Urinary bladder (tissue), 4 donors: Measurements from ENCODE around the gene WASL. TPM values are rescaled to one million over a fixed set of nuclear protein-coding genes. Genes with fewer than 3 reads are reported as not detected.
A peak's percentile ranks its signal among the peaks of the same experiment; 100 is the strongest.
"Not testable (repeated sequence)": the region's sequence is repeated elsewhere in the genome, so short reads cannot be mapped to it uniquely, and the experiment has no call there.

Experiments
- DNase-seq: peaks from one replicate; pipeline ENCODE4 v3.0.0-alpha.2; 2015; ENCODE audit errors: extremely low spot score
- H3K27ac ChIP-seq: one replicate; pipeline ENCODE4 v1.5.1; 2013; ENCODE audit warnings: low read depth, mild to moderate bottlenecking, moderate library complexity
- H3K36me3 ChIP-seq: one replicate; pipeline ENCODE4 v1.6.1; 2013; ENCODE audit warnings: mild to moderate bottlenecking, moderate library complexity; ENCODE audit not compliant: insufficient read depth
- H3K4me1 ChIP-seq: one replicate; pipeline ENCODE4 v1.6.1; 2013; ENCODE audit warnings: mild to moderate bottlenecking, moderate library complexity; ENCODE audit not compliant: insufficient read depth
- H3K4me3 ChIP-seq: one replicate; pipeline ENCODE4 v1.5.1; 2013; ENCODE audit warnings: low read depth, low read length
- WGBS: extraction: QIAGEN DNeasy Blood & Tissue Kit; methylation state at CpG from one replicate; pipeline ENCODE4 v1.1.7; 2013; 5-methylcytosine and 5-hydroxymethylcytosine counted together
- polyA plus RNA-seq: library from polyadenylated mRNA; stranded (reverse); fragments of 200-250 nt; gene quantifications from one replicate; pipeline ENCODE4 v1.2.3, GENCODE V29; 2013
- small RNA-seq: library from RNA; depleted of rRNA; stranded (forward); fragments of <200 nt; gene quantifications from one replicate; pipeline ENCODE3, GENCODE V24; 2014
- total RNA-seq: library from RNA; depleted of rRNA; stranded (reverse); fragments of >200 nt; gene quantifications from one replicate; pipeline ENCODE4 v1.2.3, GENCODE V29; 2014
- donor health status: healthy with polysubstance abuse.
- donor health status: healthy.

Gene WASL
- total and polyA plus RNA-seq, 2 donors, result 31.3 to 56.3 TPM

DNA sequence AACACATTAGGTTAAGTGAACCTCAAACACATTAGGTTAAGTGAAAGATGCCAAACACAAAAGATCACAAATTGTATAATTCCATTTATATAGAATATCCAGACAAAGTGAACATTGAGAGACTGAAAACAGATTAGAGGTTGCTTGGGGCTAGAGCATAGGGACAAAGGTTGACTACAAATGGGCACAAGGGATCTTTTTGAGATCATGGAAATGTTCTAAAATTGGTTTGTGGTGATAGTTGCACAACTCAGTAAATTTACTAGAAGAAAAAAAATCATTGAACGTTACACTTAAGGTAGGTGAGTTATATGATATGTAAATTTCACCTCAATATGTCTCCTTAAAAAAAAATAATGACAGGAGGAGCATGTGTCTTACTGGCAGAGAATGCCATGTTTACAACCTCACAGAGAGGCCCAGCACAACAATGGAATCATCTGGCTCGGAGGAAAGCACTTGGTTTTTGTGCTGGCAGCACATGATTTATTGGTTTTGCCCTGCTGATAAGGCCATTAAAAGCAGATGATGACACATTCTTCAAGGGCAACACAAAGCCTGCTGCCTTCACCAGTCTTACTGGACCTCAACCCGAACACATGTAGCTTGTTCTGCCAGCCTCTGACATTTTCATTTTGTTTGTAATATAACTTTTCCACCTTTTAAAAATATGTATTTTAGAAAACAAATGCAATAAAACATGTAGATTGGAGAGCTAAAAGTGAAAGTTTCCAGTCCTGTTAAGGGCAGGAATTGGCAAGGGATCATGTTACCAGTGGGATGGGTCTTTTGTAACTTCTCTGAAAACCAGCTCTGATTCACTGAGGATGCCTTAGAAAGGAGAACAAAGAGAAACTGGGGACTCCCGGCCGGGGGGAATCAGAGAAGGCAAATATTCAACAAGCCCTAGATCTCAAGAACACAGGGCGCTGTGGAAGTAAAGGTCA lies 105.0 kb downstream of the WASL start:
- H3K27ac ChIP-seq, result no peak overlapping the region
- 15% methylated on average over 6 of the region's 6 CpGs for WGBS

DNA sequence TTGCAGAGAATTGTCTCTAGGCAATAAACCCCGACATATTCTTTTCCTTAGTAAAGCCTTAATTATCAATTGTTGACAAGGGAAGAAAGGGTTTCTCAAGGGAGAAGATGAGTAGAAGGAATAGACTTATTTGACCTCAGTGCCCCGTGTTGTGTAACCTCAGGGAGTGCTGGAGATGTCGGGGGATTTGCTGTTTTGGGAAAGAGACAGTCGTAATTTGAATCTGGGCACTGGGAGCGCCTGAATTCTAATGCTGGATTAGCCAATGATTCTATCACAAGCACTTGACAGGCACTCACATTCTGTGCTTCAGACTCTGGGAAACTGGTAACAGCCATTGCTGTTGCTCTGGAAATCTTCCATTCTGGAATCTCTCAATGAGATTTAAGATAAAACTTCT lies 106.9 kb downstream of the WASL start:
- Histone ChIP-seq H3K36me3 (no peaks in the 10 kb centered on the region), H3K27ac (no peak overlapping the region), H3K4me1 (no peaks in the 10 kb centered on the region), H3K4me3 (no peak overlapping the region)
- 86% methylated on average over 5 of the region's 5 CpGs for WGBS
- DNase-seq, result no peak

More for the DNA sequence above, 105.0 kb downstream of the WASL start:
- peak overlapping the region; percentile 6 for H3K4me3 ChIP-seq
- no peaks in the 10 kb centered on the region for H3K36me3 ChIP-seq
- peak; percentile 25 for DNase-seq
- H3K4me1 ChIP-seq, result no peaks in the 10 kb centered on the region

DNA sequence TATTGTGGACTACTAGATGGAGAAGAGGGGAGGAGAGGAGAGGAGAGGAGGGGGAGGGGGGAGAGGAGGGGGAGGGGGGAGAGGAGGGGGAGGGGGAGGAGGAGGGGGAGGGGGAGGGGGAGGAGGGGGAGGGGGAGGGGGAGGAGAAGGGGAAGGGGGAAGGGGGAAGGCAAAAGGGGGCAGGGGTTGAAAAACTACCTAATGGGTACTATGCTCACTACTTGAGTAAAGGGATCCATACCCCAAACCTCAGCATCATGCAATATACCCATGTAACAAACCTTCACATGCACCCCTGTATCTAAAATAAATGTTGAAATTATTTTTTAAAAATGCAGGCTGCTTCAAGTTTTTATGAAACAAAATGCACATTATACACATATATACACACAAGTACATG lies 108.2 kb downstream of the WASL start:
- H3K27ac ChIP-seq, result no peak overlapping the region
- no peak overlapping the region for H3K4me3 ChIP-seq
- no peaks in the 10 kb centered on the region for H3K4me1 ChIP-seq
- no peaks in the 10 kb centered on the region for H3K36me3 ChIP-seq
- DNase-seq, result no peak

DNA sequence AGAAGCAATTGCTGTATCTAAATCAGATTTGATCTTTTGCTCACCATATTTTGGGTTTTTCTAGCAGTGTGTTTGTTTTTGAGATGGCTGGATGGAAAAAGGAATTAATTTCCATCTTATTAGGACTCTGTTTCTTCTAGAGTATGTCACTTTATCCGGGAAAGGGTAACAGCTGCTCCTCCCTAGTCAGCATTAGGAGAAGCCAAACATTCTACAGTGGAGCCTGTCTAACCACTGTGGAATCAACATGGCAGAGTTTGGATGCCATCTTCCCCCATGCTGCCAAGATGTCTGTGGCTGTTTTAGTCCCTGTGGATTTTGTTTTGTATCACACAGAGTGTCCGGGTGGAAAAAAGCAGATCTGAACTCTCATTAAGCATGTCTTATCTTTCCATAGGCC lies 109.2 kb downstream of the WASL start:
- H3K4me1 ChIP-seq, result no peaks in the 10 kb centered on the region
- DNase-seq, result no peak
- no peaks in the 10 kb centered on the region for H3K36me3 ChIP-seq
- no peak overlapping the region for H3K27ac ChIP-seq
- no peak overlapping the region for H3K4me3 ChIP-seq
- 75% methylated on average over 2 of the region's 2 CpGs for WGBS

DNA sequence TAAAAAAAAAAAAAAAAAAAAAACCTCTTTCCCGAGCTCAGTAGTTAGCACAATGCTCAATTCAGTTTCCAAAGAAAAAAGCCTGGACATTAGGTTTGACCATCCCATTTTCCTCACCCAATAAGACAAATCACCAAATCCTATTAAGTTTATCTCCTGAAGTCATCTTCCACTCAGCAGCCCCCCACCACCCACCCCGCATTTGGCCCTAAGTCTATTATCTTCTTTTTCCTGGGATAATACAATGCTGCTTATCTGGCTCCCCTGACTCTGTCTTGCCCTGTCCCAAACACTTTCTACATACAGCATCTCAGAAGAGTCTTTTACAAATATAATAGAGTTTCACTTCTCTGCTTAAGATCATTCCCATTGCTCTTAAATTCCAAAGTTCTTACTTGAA lies 110.9 kb downstream of the WASL start:
- DNase-seq, result no peak
- H3K4me1 ChIP-seq, result no peaks in the 10 kb centered on the region
- 84% methylated on average over 2 of the region's 2 CpGs for WGBS
- no peak overlapping the region for H3K4me3 ChIP-seq
- no peaks in the 10 kb centered on the region for H3K36me3 ChIP-seq
- no peak overlapping the region for H3K27ac ChIP-seq

DNA sequence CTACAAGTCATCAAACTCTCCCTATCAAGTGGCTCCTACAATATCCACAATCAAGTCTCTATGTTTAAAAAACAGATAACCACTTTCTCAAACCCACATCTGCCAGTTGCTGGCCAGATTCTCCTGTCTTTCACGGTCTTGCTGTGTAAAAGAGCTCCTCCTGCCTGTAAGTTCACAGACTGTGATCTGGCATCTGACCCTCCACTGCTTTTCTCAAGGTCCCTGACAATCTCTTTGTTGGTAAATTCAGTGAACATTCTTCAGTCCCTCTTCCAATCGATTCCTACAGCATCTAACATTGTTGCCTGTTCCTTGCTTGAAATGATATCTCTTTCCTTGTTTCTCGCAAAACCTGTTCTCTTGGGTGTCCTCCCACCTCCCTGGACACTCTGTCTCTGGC lies 111.6 kb downstream of the WASL start:
- no peak for DNase-seq
- 50% methylated on average over 3 of the region's 3 CpGs for WGBS
- Histone ChIP-seq H3K27ac (no peak overlapping the region), H3K4me1 (no peaks in the 10 kb centered on the region), H3K4me3 (no peak overlapping the region), H3K36me3 (no peaks in the 10 kb centered on the region)

DNA sequence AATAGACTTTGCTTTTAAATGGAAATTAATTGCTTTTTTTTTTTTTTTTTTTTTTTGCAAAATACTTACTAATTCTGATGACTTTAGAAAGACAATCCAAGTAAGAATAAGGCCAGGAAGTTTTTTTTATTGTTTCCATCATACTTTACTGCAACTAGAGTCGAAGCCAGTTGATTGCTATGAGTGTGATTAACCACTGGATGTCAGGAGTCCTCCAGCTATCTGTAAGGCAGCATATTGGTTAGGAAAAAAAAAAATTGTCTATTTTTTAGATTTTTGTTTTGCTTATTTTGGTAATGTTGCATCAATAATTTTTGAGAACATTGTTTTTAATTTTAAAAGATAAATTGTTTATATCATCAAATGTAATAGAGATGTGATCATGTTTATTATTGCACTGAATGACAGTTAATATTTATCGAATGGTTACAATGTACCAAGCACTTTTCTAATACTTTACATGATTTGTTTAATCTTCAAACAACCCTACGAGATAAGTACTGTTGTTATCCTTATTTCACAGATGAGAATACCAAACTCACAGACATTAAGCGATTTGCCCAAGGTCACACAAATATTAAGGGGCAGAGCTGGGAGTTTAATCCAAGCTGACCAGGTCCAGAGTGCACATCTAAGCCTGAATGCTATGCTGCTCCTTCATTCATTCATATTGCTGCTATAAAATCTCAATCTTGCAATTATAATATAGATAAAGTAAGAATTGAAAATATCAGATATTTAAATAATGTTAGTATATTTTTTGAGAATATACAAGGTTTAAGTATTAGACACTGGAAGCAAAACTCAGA lies 113.0 kb downstream of the WASL start:
- no peak for DNase-seq

DNA sequence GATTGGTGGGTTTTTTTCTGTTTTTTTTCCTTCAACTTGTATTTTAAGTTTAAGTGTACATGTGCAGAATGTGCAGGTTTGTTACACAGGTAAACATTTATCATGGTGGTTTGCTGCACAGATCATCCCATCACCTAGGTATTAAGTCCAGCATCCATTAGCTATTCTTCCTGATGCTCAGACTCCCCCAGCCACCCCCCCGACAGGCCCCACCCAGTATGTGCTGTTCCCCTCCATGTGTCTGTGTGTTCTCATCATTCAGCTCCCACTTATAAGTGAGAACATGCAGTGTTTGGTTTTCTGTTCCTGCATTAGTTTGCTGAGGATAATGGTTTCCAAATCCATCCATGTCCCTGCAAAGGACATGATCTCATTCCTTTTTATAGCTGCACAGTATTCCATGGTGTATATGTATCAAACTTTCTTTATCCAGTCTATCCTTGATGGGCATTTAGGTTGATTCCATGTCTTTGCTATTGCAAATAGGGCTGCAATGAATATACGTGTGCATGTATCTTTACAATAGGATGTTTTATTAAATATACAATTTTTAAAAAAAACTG lies 114.7 kb downstream of the WASL start:
- not testable (repeated sequence) for H3K4me1 ChIP-seq, H3K27ac ChIP-seq, DNase-seq, H3K4me3 ChIP-seq, H3K36me3 ChIP-seq
- WGBS, result 79% methylated on average over 2 of the region's 2 CpGs

More for the DNA sequence above, 113.0 kb downstream of the WASL start:
- 46% methylated on average over 4 of the region's 4 CpGs for WGBS
- Histone ChIP-seq H3K4me3 (no peak overlapping the region), H3K4me1 (no peaks in the 10 kb centered on the region), H3K36me3 (no peaks in the 10 kb centered on the region), H3K27ac (no peak overlapping the region)

DNA sequence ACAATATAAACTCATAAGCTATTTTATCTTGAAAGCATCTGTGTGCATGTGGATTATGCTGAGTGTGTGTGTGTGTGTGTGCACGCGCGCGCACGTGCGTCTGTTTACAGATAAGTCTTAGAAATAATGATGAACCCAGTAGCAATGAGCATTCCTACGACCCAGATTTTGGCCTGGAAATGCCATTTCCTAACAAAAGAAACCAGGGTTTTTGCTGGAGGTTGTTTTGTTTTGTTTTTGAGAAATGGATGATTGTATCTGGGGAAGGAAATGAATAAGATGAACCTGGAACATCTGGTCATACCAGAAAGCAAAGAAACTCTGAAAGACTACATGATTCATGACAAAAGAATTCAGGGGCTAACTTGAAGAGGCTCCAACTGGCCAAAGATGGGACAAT lies 115.2 kb downstream of the WASL start:
- WGBS, result 66% methylated on average over 7 of the region's 7 CpGs
- no peak overlapping the region for H3K4me3 ChIP-seq
- no peak for DNase-seq
- H3K36me3 ChIP-seq, result no peaks in the 10 kb centered on the region
- no peak overlapping the region for H3K27ac ChIP-seq
- no peaks in the 10 kb centered on the region for H3K4me1 ChIP-seq

DNA sequence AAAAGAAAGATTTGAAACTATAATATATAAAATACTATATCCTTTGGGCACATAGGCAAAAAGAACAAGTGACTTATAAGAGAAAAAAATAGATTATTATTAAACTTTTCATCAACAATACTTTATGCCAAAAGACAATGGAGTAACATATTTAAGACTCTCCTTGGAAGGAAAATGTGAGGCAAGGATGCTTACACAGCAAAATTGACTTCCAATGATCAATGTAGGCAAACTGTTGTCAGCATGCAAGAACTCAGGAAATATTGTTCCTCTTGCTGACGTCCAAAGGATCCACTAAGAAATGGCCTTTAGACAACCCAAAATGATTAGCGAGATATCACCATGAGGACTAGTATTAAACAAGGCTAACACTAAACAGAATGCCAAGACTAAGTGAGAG lies 116.0 kb downstream of the WASL start:
- H3K4me3 ChIP-seq, result no peak overlapping the region
- no peaks in the 10 kb centered on the region for H3K4me1 ChIP-seq
- no peaks in the 10 kb centered on the region for H3K36me3 ChIP-seq
- H3K27ac ChIP-seq, result no peak overlapping the region
- no peak for DNase-seq
- WGBS, result 81% methylated on average over 2 of the region's 2 CpGs

Small RNA genes within 50 kb of the gene (small RNA-seq; reads per million reads assigned to genes)
- gene RNU6-11P, result not detected

Other genes with a start within 250 kb of the WASL start
- gene IQUB, start 214.4 kb downstream of the WASL start, total RNA-seq, result 1.5 TPM
- gene IQUB, start 214.4 kb downstream of the WASL start, polyA plus RNA-seq, result 0.22 TPM
- gene NDUFA5, start 191.2 kb downstream of the WASL start, total RNA-seq, result 123 TPM
- 92.9 TPM for gene NDUFA5, start 191.2 kb downstream of the WASL start, polyA plus RNA-seq
- gene ASB15, start 147.2 kb downstream of the WASL start, total RNA-seq, result 0.11 TPM
- gene ASB15, start 147.2 kb downstream of the WASL start, polyA plus RNA-seq, result not detected
- gene LMOD2, start 93.1 kb downstream of the WASL start, total RNA-seq, result 5.4 TPM
- gene LMOD2, start 93.1 kb downstream of the WASL start, polyA plus RNA-seq, result not detected
- gene HYAL4, start 96.2 kb upstream of the WASL start, total RNA-seq, result not detected
- not detected for gene HYAL4, start 96.2 kb upstream of the WASL start, polyA plus RNA-seq
- not detected for gene SPAM1, start 176.2 kb upstream of the WASL start, total RNA-seq
- not detected for gene SPAM1, start 176.2 kb upstream of the WASL start, polyA plus RNA-seq